Activated naive CD4-positive, alpha-beta T cell treated with anti-CD3 and anti-CD28 coated beads for 36 hours (primary cell): ENCODE results near the gene GPR173. TPM values are rescaled to one million over a fixed set of nuclear protein-coding genes. Genes with fewer than 3 reads are reported as not detected.
A peak's percentile ranks its signal among the peaks of the same experiment; 100 is the strongest.

ENCODE experiments used
- CTCF ChIA-PET: fragments of 350-600 bp; sonication (Branson Sonifier 250); formaldehyde crosslinking; loops from one replicate; lab custom pipeline; 2021; ENCODE audit warnings: antibody characterized with exemption; lab: Charles Lee
- DNase-seq: peaks from one replicate; pipeline ENCODE4 v3.0.0-alpha.2; 2020
- H3K27ac Mint-ChIP-seq: one replicate; pipeline ENCODE4 v1.8.0; 2021; ENCODE audit warnings: mild to moderate bottlenecking, mixed read lengths
- H3K27me3 Mint-ChIP-seq: one replicate; pipeline ENCODE4 v1.8.0; 2021; ENCODE audit warnings: low read depth, mixed read lengths
- H3K36me3 Mint-ChIP-seq: one replicate; pipeline ENCODE4 v1.8.0; 2021; ENCODE audit warnings: low read depth, mixed read lengths
- H3K4me1 Mint-ChIP-seq: one replicate; pipeline ENCODE4 v1.8.0; 2021; ENCODE audit warnings: low read depth, mixed read lengths
- H3K4me3 Mint-ChIP-seq: one replicate; pipeline ENCODE4 v1.8.0; 2021; ENCODE audit warnings: mild to moderate bottlenecking, moderate library complexity, mixed read lengths
- H3K9me3 Mint-ChIP-seq: one replicate; pipeline ENCODE4 v1.8.0; 2021; ENCODE audit warnings: mixed read lengths
- intact Hi-C: fragments of 100-400 bp; cut with micrococcal nuclease; formaldehyde crosslinking; loops from one replicate; pipeline ENCODE4 v1.15.1; 2023
- total RNA-seq, 2 experiments: library from RNA; stranded (reverse); gene quantifications; one replicate each; pipeline ENCODE4 v1.2.3, GENCODE V29; 2021

GPR173 gene
- total RNA-seq, 2 experiments from 2014 or later, result 0.05 TPM; not detected in 1

GRCh38 chrX:53031380-53031779 lies 17.2 kb upstream of the GPR173 start:
- Mint-ChIP-seq H3K4me3 (no peak overlapping the region), H3K9me3 (no peaks in the 10 kb centered on the region), H3K36me3 (no peaks in the 10 kb centered on the region), H3K27ac (no peak overlapping the region), H3K4me1 (no peaks in the 10 kb centered on the region), H3K27me3 (peaks cover 5% of the 10 kb centered on the region)
- intact Hi-C loops, result no loop called here
- no peak for DNase-seq
- CTCF ChIA-PET, result no interaction called here

GRCh38 chrX:53036149-53036548 lies 12.4 kb upstream of the GPR173 start:
- CTCF ChIA-PET, result no interaction called here
- peaks cover 5% of the 10 kb centered on the region for H3K27me3 Mint-ChIP-seq
- no peak for DNase-seq
- no peaks in the 10 kb centered on the region for H3K9me3 Mint-ChIP-seq
- H3K4me1 Mint-ChIP-seq, result no peaks in the 10 kb centered on the region
- H3K36me3 Mint-ChIP-seq, result no peaks in the 10 kb centered on the region
- H3K4me3 Mint-ChIP-seq, result no peak overlapping the region
- intact Hi-C loops, result no loop called here
- H3K27ac Mint-ChIP-seq, result no peak overlapping the region

- intact Hi-C loops, result no loop called here
- Mint-ChIP-seq H3K27me3 (peaks cover 5% of the 10 kb centered on the region), H3K36me3 (no peaks in the 10 kb centered on the region), H3K4me3 (no peak overlapping the region), H3K9me3 (no peaks in the 10 kb centered on the region), H3K4me1 (no peaks in the 10 kb centered on the region), H3K27ac (no peak overlapping the region)
- CTCF ChIA-PET, result no interaction called here
- no peak for DNase-seq
Observed at GRCh38 chrX:53039236-53039635, 9.4 kb upstream of the GPR173 start.

- no peak for DNase-seq
- Mint-ChIP-seq H3K27ac (no peak overlapping the region), H3K36me3 (no peaks in the 10 kb centered on the region), H3K4me1 (peaks cover 3% of the 10 kb centered on the region), H3K9me3 (no peaks in the 10 kb centered on the region), H3K4me3 (no peak overlapping the region), H3K27me3 (peaks cover 5% of the 10 kb centered on the region)
- intact Hi-C loops, result no loop called here
- CTCF ChIA-PET, result no interaction called here
Observed at GRCh38 chrX:53044995-53045394, 3.6 kb upstream of the GPR173 start.

- no peak for DNase-seq
- peaks cover 5% of the 10 kb centered on the region for H3K27me3 Mint-ChIP-seq
- H3K4me1 Mint-ChIP-seq, result peaks cover 3% of the 10 kb centered on the region
- no peaks in the 10 kb centered on the region for H3K9me3 Mint-ChIP-seq
- H3K27ac Mint-ChIP-seq, result no peak overlapping the region
- no peaks in the 10 kb centered on the region for H3K36me3 Mint-ChIP-seq
- CTCF ChIA-PET, result no interaction called here
- H3K4me3 Mint-ChIP-seq, result no peak overlapping the region
- intact Hi-C loops, result no loop called here
Observed at GRCh38 chrX:53047228-53047627, 1.4 kb upstream of the GPR173 start.

- Mint-ChIP-seq H3K27ac (no peak overlapping the region), H3K9me3 (no peaks in the 10 kb centered on the region), H3K4me3 (no peak overlapping the region), H3K27me3 (peaks cover 5% of the 10 kb centered on the region), H3K4me1 (peaks cover 3% of the 10 kb centered on the region), H3K36me3 (no peaks in the 10 kb centered on the region)
- CTCF ChIA-PET, result no interaction called here
- DNase-seq, result no peak
- intact Hi-C loops, result no loop called here
Observed at GRCh38 chrX:53049127-53049517, 533 bp downstream of the GPR173 start.

- H3K36me3 Mint-ChIP-seq, result no peaks in the 10 kb centered on the region
- intact Hi-C loops, result no loop called here
- H3K4me1 Mint-ChIP-seq, result peaks cover 3% of the 10 kb centered on the region
- no peaks in the 10 kb centered on the region for H3K9me3 Mint-ChIP-seq
- peaks cover 5% of the 10 kb centered on the region for H3K27me3 Mint-ChIP-seq
- CTCF ChIA-PET, result no interaction called here
- H3K27ac Mint-ChIP-seq, result no peak overlapping the region
- no peak for DNase-seq
- no peak overlapping the region for H3K4me3 Mint-ChIP-seq
Observed at GRCh38 chrX:53050841-53051240, 2.3 kb downstream of the GPR173 start.

- Mint-ChIP-seq H3K36me3 (no peaks in the 10 kb centered on the region), H3K9me3 (no peaks in the 10 kb centered on the region)
- intact Hi-C loops, result no loop called here
Observed at GRCh38 chrX:53055244-53055849, 6.8 kb downstream of the GPR173 start.

GRCh38 chrX:53056292-53056691 lies 7.7 kb downstream of the GPR173 start:
- no peak overlapping the region for H3K4me3 Mint-ChIP-seq
- CTCF ChIA-PET, result no interaction called here
- DNase-seq, result no peak
- H3K27me3 Mint-ChIP-seq, result no peaks in the 10 kb centered on the region
- no peaks in the 10 kb centered on the region for H3K9me3 Mint-ChIP-seq
- intact Hi-C loops, result no loop called here
- H3K4me1 Mint-ChIP-seq, result no peaks in the 10 kb centered on the region
- no peak overlapping the region for H3K27ac Mint-ChIP-seq
- H3K36me3 Mint-ChIP-seq, result no peaks in the 10 kb centered on the region

More at GRCh38 chrX:53055244-53055849, 6.8 kb downstream of the GPR173 start:
- DNase-seq, result no peak
- H3K27ac Mint-ChIP-seq, result no peak overlapping the region
- no peaks in the 10 kb centered on the region for H3K4me1 Mint-ChIP-seq
- H3K4me3 Mint-ChIP-seq, result no peak overlapping the region
- CTCF ChIA-PET, result no interaction called here
- no peaks in the 10 kb centered on the region for H3K27me3 Mint-ChIP-seq

- no peaks in the 10 kb centered on the region for H3K27me3 Mint-ChIP-seq
- intact Hi-C loops, result no loop called here
- no peaks in the 10 kb centered on the region for H3K36me3 Mint-ChIP-seq
- no peak overlapping the region for H3K27ac Mint-ChIP-seq
- no peak overlapping the region for H3K4me3 Mint-ChIP-seq
- no peak for DNase-seq
- no peaks in the 10 kb centered on the region for H3K9me3 Mint-ChIP-seq
- CTCF ChIA-PET, result no interaction called here
- H3K4me1 Mint-ChIP-seq, result no peaks in the 10 kb centered on the region
Observed at GRCh38 chrX:53065104-53065503, 16.5 kb downstream of the GPR173 start.

- Mint-ChIP-seq H3K27me3 (no peaks in the 10 kb centered on the region), H3K27ac (no peak overlapping the region), H3K4me3 (no peak overlapping the region), H3K4me1 (peaks cover 12% of the 10 kb centered on the region), H3K36me3 (no peaks in the 10 kb centered on the region), H3K9me3 (no peaks in the 10 kb centered on the region)
- CTCF ChIA-PET, result interaction anchor here (0.7 to 5.8 kb wide), 4 partner anchors 11 to 149 kb away, joined by 3 to 30 read pairs (median 6); no protein-coding TSS in a partner anchor
- intact Hi-C loops, result loop anchor here (1.0 kb wide), 2 partner anchors 18 to 22 kb away; no protein-coding TSS in a partner anchor
- no peak for DNase-seq
Observed at GRCh38 chrX:53071064-53071463, 22.5 kb downstream of the GPR173 start.

- Mint-ChIP-seq H3K27me3 (no peaks in the 10 kb centered on the region), H3K27ac (peak overlapping the region; percentile 90), H3K4me3 (peak overlapping the region; percentile 85), H3K4me1 (peaks cover 12% of the 10 kb centered on the region), H3K9me3 (no peaks in the 10 kb centered on the region), H3K36me3 (no peaks in the 10 kb centered on the region)
- peak; percentile 72 for DNase-seq
- intact Hi-C loops, result loop anchor here (1.0 kb wide), 2 partner anchors 17 to 21 kb away; no protein-coding TSS in a partner anchor
- CTCF ChIA-PET, result interaction anchor here (0.8 to 5.8 kb wide), 8 partner anchors 9 to 154 kb away, joined by 3 to 30 read pairs (median 6); partner anchors contain the start of gene TSPYL2
Observed at GRCh38 chrX:53071604-53072417, 23.2 kb downstream of the GPR173 start.
